H9 (cell line): ENCODE results near the gene SETD4. TPM values are rescaled to one million over a fixed set of nuclear protein-coding genes. Genes with fewer than 3 reads are reported as not detected.

ENCODE experiments used
- DNase-seq: peaks from one replicate; pipeline ENCODE4 v3.0.0-alpha.2; 2017
- H2AFZ ChIP-seq: one replicate; pipeline ENCODE4 v1.6.1; 2013; ENCODE audit warnings: mild to moderate bottlenecking, low read length, control low read depth, moderate library complexity
- H2AK5ac ChIP-seq: 2 replicates; pipeline ENCODE4 v1.6.1; 2013; ENCODE audit warnings: low read length, control low read depth, mixed read lengths; ENCODE audit not compliant: insufficient read length
- H2BK120ac ChIP-seq: one replicate; pipeline ENCODE4 v1.6.1; 2013; ENCODE audit warnings: low read depth, mild to moderate bottlenecking, low read length, control low read depth, inconsistent platforms; ENCODE audit not compliant: poor library complexity, severe bottlenecking
- H2BK12ac ChIP-seq: 2 replicates; pipeline ENCODE4 v1.6.1; 2013; ENCODE audit warnings: low read length, control low read depth, mixed read lengths, low read depth; ENCODE audit not compliant: insufficient read length
- H2BK15ac ChIP-seq: 2 replicates; pipeline ENCODE4 v1.6.1; 2013; ENCODE audit warnings: low read depth, low read length, control low read depth
- H2BK20ac ChIP-seq: one replicate; pipeline ENCODE4 v1.6.1; 2013; ENCODE audit warnings: low read depth, mild to moderate bottlenecking, low read length, control low read depth, inconsistent platforms; ENCODE audit not compliant: poor library complexity, severe bottlenecking
- H2BK5ac ChIP-seq: 2 replicates; pipeline ENCODE4 v1.6.1; 2013; ENCODE audit warnings: low read length, control low read depth, mixed read lengths; ENCODE audit not compliant: insufficient read length
- H3K14ac ChIP-seq: 2 replicates; pipeline ENCODE4 v1.6.1; 2013; ENCODE audit warnings: low read length, control low read depth; ENCODE audit not compliant: insufficient read depth
- H3K18ac ChIP-seq: 2 replicates; pipeline ENCODE4 v1.6.1; 2013; ENCODE audit warnings: low read depth, mild to moderate bottlenecking, mixed read lengths, low read length, control low read depth; ENCODE audit not compliant: insufficient read length
- H3K23ac ChIP-seq: 2 replicates; pipeline ENCODE4 v1.6.1; 2013; ENCODE audit warnings: low read length, control low read depth, mixed read lengths, low read depth; ENCODE audit not compliant: insufficient read length
- H3K23me2 ChIP-seq: 2 replicates; pipeline ENCODE4 v1.6.1; 2013; ENCODE audit warnings: low read depth, mild to moderate bottlenecking, mixed read lengths, low read length, control low read depth; ENCODE audit not compliant: insufficient read length, poor library complexity, severe bottlenecking
- H3K27ac ChIP-seq: 2 replicates; pipeline ENCODE4 v1.5.1; 2013; ENCODE audit warnings: low read length, control low read depth, mixed read lengths, low read depth; ENCODE audit not compliant: insufficient read length
- H3K27me3 ChIP-seq: 2 replicates; pipeline ENCODE4 v1.6.1; 2013; ENCODE audit warnings: low read length, control low read depth, inconsistent platforms; ENCODE audit not compliant: insufficient read depth
- H3K4ac ChIP-seq: 2 replicates; pipeline ENCODE4 v1.6.1; 2013; ENCODE audit warnings: low read depth, mild to moderate bottlenecking, control low read depth, inconsistent platforms, low read length, moderate library complexity
- H3K4me1 ChIP-seq: 2 replicates; pipeline ENCODE4 v1.6.1; 2013; ENCODE audit warnings: low read length, control low read depth, inconsistent platforms; ENCODE audit not compliant: insufficient read depth
- H3K4me2 ChIP-seq: 2 replicates; pipeline ENCODE4 v1.6.1; 2013; ENCODE audit warnings: low read length, control low read depth, mixed read lengths; ENCODE audit not compliant: insufficient read length, insufficient read depth
- H3K56ac ChIP-seq: 2 replicates; pipeline ENCODE4 v1.6.1; 2013; ENCODE audit warnings: low read depth, mild to moderate bottlenecking, mixed read lengths, low read length, control low read depth; ENCODE audit not compliant: insufficient read length
- H3K79me1 ChIP-seq: 2 replicates; pipeline ENCODE4 v1.6.1; 2013; ENCODE audit warnings: low read depth, mild to moderate bottlenecking, moderate library complexity, low read length, control low read depth, inconsistent platforms; ENCODE audit not compliant: insufficient read depth, poor library complexity, severe bottlenecking
- H3K79me2 ChIP-seq: 2 replicates; pipeline ENCODE4 v1.6.1; 2013; ENCODE audit warnings: low read length, control low read depth, inconsistent platforms; ENCODE audit not compliant: insufficient read depth
- H3K9ac ChIP-seq: 2 replicates; pipeline ENCODE4 v1.6.1; 2013; ENCODE audit warnings: low read length, control low read depth, mixed read lengths; ENCODE audit not compliant: insufficient read length; ENCODE audit errors: extremely low read depth
- H3K9me3 ChIP-seq: one replicate; pipeline ENCODE4 v1.6.1; 2013; ENCODE audit warnings: low read depth, low read length, inconsistent platforms; ENCODE audit not compliant: control insufficient read depth
- H3T11ph ChIP-seq: one replicate; pipeline ENCODE4 v1.6.1; 2013; ENCODE audit warnings: mild to moderate bottlenecking, low read length, control low read depth, inconsistent platforms
- H4K20me1 ChIP-seq: one replicate; pipeline ENCODE4 v1.6.1; 2013; ENCODE audit not compliant: control insufficient read depth, insufficient read length, insufficient read depth
- H4K5ac ChIP-seq: 2 replicates; pipeline ENCODE4 v1.6.1; 2013; ENCODE audit warnings: low read depth, mild to moderate bottlenecking, mixed read lengths, low read length, control low read depth; ENCODE audit not compliant: insufficient read length
- H4K8ac ChIP-seq: replicated peaks from 2 replicates; pipeline ENCODE4 v1.6.1; 2013; ENCODE audit warnings: low read length, control low read depth, mixed read lengths, low read depth; ENCODE audit not compliant: insufficient read length
- H4K91ac ChIP-seq: 2 replicates; pipeline ENCODE4 v1.6.1; 2013; ENCODE audit warnings: low read depth, mild to moderate bottlenecking, moderate library complexity, mixed read lengths, low read length, control low read depth; ENCODE audit not compliant: insufficient read length
- H3K27ac Mint-ChIP-seq, 3 experiments: 2 replicates in 2 of 3; 3 replicates in 1 of 3; pipeline ENCODE4 v1.8.0; 2020 to 2021; ENCODE audit warnings: mixed read lengths in 3 of 3, mild to moderate bottlenecking in 1 of 3, moderate library complexity in 1 of 3
- H3K27me3 Mint-ChIP-seq: 2 replicates; pipeline ENCODE4 v1.8.0; 2021; ENCODE audit warnings: low read depth, mild to moderate bottlenecking, moderate library complexity, mixed read lengths
- H3K36me3 Mint-ChIP-seq, 3 experiments: 2 replicates in 2 of 3; 3 replicates in 1 of 3; pipeline ENCODE4 v1.8.0; 2020 to 2021; ENCODE audit warnings: low read depth in 3 of 3, mixed read lengths in 3 of 3; ENCODE audit not compliant: insufficient read depth in 1 of 3
- H3K4me1 Mint-ChIP-seq, 2 experiments: 2 replicates each; pipeline ENCODE4 v1.8.0; 2020; ENCODE audit warnings: mixed read lengths in 2 of 2
- H3K4me3 Mint-ChIP-seq, 2 experiments: 2 replicates in 1 of 2; 3 replicates in 1 of 2; pipeline ENCODE4 v1.8.0; 2020 to 2021; ENCODE audit warnings: mild to moderate bottlenecking in 2 of 2, mixed read lengths in 2 of 2, moderate library complexity in 1 of 2
- H3K9me3 Mint-ChIP-seq, 2 experiments: 2 replicates in 1 of 2; 3 replicates in 1 of 2; pipeline ENCODE4 v1.8.0; 2020; ENCODE audit warnings: mild to moderate bottlenecking in 2 of 2, mixed read lengths in 2 of 2, moderate library complexity in 1 of 2
- CTCF ChIP-seq: fragments of 200-600 bp; sonication (generic); conservative IDR thresholded peaks from 3 replicates; pipeline ENCODE4 v1.8.0; 2021; ENCODE audit warnings: antibody characterized with exemption, mild to moderate bottlenecking
- WGBS: extraction: QIAGEN DNeasy Blood & Tissue Kit; methylation state at CpG from one replicate; pipeline ENCODE4 v1.1.7; 2013; ENCODE audit warnings: missing lambda C conversion rate, low lambda C conversion rate, mixed read lengths; ENCODE audit not compliant: insufficient read length; ENCODE audit errors: extremely low coverage; 5-methylcytosine and 5-hydroxymethylcytosine counted together
- total RNA-seq: library from RNA; stranded (reverse); gene quantifications from 2 replicates; pipeline ENCODE4 v1.2.1, GENCODE V29; 2021

SETD4 gene
- total RNA-seq, 1 experiment from 2014 or later = 52.5 TPM

DNA sequence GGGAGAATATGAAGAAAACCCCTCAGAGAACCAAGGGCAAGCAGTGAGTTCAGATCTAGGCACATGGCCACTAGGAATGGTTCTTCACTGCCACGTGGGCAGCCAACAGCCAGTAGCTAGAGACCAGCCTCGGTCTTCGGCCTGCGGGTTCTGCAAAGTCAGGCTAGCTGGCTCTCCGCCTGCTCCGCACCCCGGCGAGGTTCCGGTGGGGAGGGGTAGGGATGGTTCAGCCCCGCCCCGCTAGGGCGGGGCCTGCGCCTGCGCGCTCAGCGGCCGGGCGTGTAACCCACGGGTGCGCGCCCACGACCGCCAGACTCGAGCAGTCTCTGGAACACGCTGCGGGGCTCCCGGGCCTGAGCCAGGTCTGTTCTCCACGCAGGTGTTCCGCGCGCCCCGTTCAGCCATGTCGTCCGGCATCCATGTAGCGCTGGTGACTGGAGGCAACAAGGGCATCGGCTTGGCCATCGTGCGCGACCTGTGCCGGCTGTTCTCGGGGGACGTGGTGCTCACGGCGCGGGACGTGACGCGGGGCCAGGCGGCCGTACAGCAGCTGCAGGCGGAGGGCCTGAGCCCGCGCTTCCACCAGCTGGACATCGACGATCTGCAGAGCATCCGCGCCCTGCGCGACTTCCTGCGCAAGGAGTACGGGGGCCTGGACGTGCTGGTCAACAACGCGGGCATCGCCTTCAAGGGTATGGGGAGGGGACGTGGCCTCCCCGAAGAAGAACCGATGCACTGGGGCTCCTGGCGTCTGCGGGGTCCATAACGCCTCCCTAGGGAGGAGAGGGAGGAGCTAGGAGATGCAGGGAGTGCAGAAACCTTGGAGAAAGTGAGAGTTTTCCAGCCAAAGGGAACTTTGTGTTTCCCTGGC is 9.6 kb upstream of the SETD4 start, which contains the start of gene CBR1:
Gene CBR1 (plus strand): TSS at position 312 of the 871 bp plus-strand sequence. CDS start 92 bp downstream, at position 404.
- Histone ChIP-seq H2AFZ (no peak within 1 kb of the TSS), H2BK5ac (no peak within 1 kb of the TSS), H3K23me2 (peaks cover 5% of the 10 kb centered on the region), H2BK120ac (no peak within 1 kb of the TSS), H4K20me1 (no peaks in the 10 kb centered on the region), H3K4me2 (peak within 1 kb of the TSS; percentile 72), H3K9ac (no peak within 1 kb of the TSS), H3K4me1 (peaks cover 2% of the 10 kb centered on the region), H2BK15ac (no peak within 1 kb of the TSS), H4K91ac (no peak within 1 kb of the TSS), H3T11ph (no peak within 1 kb of the TSS), H4K8ac (no peak within 1 kb of the TSS), H3K14ac (peak within 1 kb of the TSS; percentile 89), H2BK20ac (no peak within 1 kb of the TSS), H3K23ac (no peak within 1 kb of the TSS), H3K79me1 (no peaks in the 10 kb centered on the region), H2AK5ac (no peak within 1 kb of the TSS), H2BK12ac (no peak within 1 kb of the TSS), H3K9me3 (peaks cover 14% of the 10 kb centered on the region), H3K4ac (no peak within 1 kb of the TSS), H3K18ac (peak within 1 kb of the TSS; percentile 68), H3K27ac (no peak within 1 kb of the TSS), H3K56ac (no peak within 1 kb of the TSS), H3K79me2 (no peaks in the 10 kb centered on the region; the same call in 1 of the 2 replicates), H3K27me3 (no peaks in the 10 kb centered on the region), H4K5ac (no peak within 1 kb of the TSS)
- no peak within 1 kb of the TSS for H3K27ac Mint-ChIP-seq
- peak within 1 kb of the TSS; percentile 50 to 81 for H3K4me3 Mint-ChIP-seq
- no CpG with 5 or more reads among the region's 71 CpGs for WGBS
- peaks cover 14 to 16% of the 10 kb centered on the region in 2 experiments for H3K4me1 Mint-ChIP-seq
- no peak for TF ChIP-seq CTCF
- H3K27me3 Mint-ChIP-seq = no peaks in the 10 kb centered on the region; the same call in 1 of the 2 replicates
- H3K36me3 Mint-ChIP-seq = peaks cover 6 to 22% (median 20%) of the 10 kb centered on the region in 3 experiments
- peak; percentile 86 for DNase-seq
- H3K9me3 Mint-ChIP-seq = peaks cover 10 to 14% of the 10 kb centered on the region in 2 experiments
